ENCODE measurements around the gene NR5A1. TPM values are rescaled to one million over a fixed set of nuclear protein-coding genes. Genes with fewer than 3 reads are reported as not detected.

The NR5A1 gene
- total and polyA plus RNA-seq, 2 of the 13 experiments (the other 11 are each of a cell fraction or from before 2014, with no cell fraction given) = 28.9 to 44.7 TPM

- Histone ChIP-seq H3K4me2 (ENCODE audit: low read depth, low read length) (no peak overlapping the region), H3K9ac (ENCODE audit: insufficient read depth, low read depth, low read length) (no peak overlapping the region), H3K36me3 (replicated peaks in 1 of 2; ENCODE audit: control insufficient read depth in 1 of 2, insufficient read depth in 2 of 2, low read length in 2 of 2) (peaks cover 20 to 64% of the 10 kb centered on the region in 2 experiments), H3K9me3 (ENCODE audit: low read length) (no peaks in the 10 kb centered on the region), H3K27me3 (ENCODE audit: control insufficient read depth in 1 of 2, insufficient read depth in 2 of 2, low read length in 2 of 2) (no peaks in the 10 kb centered on the region), H2AFZ (ENCODE audit: low read length) (no peak overlapping the region), H3K79me2 (ENCODE audit: insufficient read depth, low read length) (no peaks in the 10 kb centered on the region), H3K4me1 (ENCODE audit: insufficient read depth, low read length) (peaks cover 7% of the 10 kb centered on the region; the same call in 1 of the 2 replicates), H3K4me3 (replicated peaks in 1 of 3; ENCODE audit: insufficient read depth in 1 of 3, low read depth in 2 of 3, low read length in 3 of 3) (no peak overlapping the region), H4K20me1 (ENCODE audit: insufficient read depth, low read length) (no peaks in the 10 kb centered on the region), H3K27ac (ENCODE audit: extremely low read length, insufficient read depth, low read length) (no peak overlapping the region)
- TF ChIP-seq ZNF460 (CRISPR knock-in tag; IDR thresholded peaks at IDR 0.05; ENCODE audit: borderline replicate concordance) (no peak), ZZZ3 (CRISPR knock-in tag; IDR thresholded peaks at IDR 0.05; ENCODE audit: borderline replicate concordance) (no peak), ZFP82 (CRISPR knock-in tag; IDR thresholded peaks at IDR 0.05; ENCODE audit: borderline replicate concordance) (no peak), CHD4 (IDR thresholded peaks at IDR 0.05; ENCODE audit: borderline replicate concordance, low read length) (no peak), HNF4A (CRISPR knock-in tag; IDR thresholded peaks at IDR 0.05) (no peak), ZNF333 (CRISPR knock-in tag; IDR thresholded peaks at IDR 0.05; ENCODE audit: borderline replicate concordance) (no peak), RARG (CRISPR knock-in tag; IDR thresholded peaks at IDR 0.05; ENCODE audit: low read depth) (no peak), SP5 (CRISPR knock-in tag; IDR thresholded peaks at IDR 0.05; ENCODE audit: borderline replicate concordance, low read depth) (no peak), ZGPAT (CRISPR knock-in tag; IDR thresholded peaks at IDR 0.05) (no peak), ZNF691 (CRISPR knock-in tag; IDR thresholded peaks at IDR 0.05; ENCODE audit: borderline replicate concordance, low read depth) (no peak), YY1 (IDR thresholded peaks at IDR 0.05; ENCODE audit: insufficient read depth, insufficient replicate concordance, low read depth, low read length) (no peak), ZHX1 (CRISPR knock-in tag; IDR thresholded peaks at IDR 0.05; ENCODE audit: low read depth) (no peak)
- BruUV-seq (replicated peaks) = no TSS peak
- CTCF ChIA-PET (ENCODE audit: low intra/inter-chr PET ratio, low total read pairs) = no interaction called here
- POLR2A ChIA-PET = interaction anchor here (1.3 to 2.5 kb wide), 2 partner anchors 17 to 26 kb away, joined by 6 to 7 read pairs; no protein-coding TSS in a partner anchor
- no peak for FAIRE-seq
- no peak for DNase-seq (ENCODE audit: low spot score)
- no peak for ATAC-seq
- in situ Hi-C loops (cut with HindIII; ENCODE audit: extremely low pct_ligation_motif_present, low pct_unique_long_range_greater_than_20kb) (no loop called here), intact Hi-C loops (cut with micrococcal nuclease; ENCODE audit: unreplicated experiment) (loop anchor here (5.0 kb wide), 1 partner anchor 61 kb away; no protein-coding TSS in a partner anchor)
- whole genome bisulfite sequencing (ENCODE audit: low lambda C conversion rate) = 97% methylated on average over 8 of the region's 8 CpGs
Measured at GRCh38 chr9:124537926-124538325, 30.7 kb upstream of the NR5A1 start.
